HG02798 (cell line): ENCODE measurements around the gene EDAR.

Source experiments
- ATAC-seq: cut with Tn5 transposase; IDR thresholded peaks from one replicate; pipeline ENCODE4 v1.9.1; 2021; ENCODE audit warnings: mild to moderate bottlenecking; ENCODE audit not compliant: unreplicated experiment, poor library complexity

Gene EDAR

DNA sequence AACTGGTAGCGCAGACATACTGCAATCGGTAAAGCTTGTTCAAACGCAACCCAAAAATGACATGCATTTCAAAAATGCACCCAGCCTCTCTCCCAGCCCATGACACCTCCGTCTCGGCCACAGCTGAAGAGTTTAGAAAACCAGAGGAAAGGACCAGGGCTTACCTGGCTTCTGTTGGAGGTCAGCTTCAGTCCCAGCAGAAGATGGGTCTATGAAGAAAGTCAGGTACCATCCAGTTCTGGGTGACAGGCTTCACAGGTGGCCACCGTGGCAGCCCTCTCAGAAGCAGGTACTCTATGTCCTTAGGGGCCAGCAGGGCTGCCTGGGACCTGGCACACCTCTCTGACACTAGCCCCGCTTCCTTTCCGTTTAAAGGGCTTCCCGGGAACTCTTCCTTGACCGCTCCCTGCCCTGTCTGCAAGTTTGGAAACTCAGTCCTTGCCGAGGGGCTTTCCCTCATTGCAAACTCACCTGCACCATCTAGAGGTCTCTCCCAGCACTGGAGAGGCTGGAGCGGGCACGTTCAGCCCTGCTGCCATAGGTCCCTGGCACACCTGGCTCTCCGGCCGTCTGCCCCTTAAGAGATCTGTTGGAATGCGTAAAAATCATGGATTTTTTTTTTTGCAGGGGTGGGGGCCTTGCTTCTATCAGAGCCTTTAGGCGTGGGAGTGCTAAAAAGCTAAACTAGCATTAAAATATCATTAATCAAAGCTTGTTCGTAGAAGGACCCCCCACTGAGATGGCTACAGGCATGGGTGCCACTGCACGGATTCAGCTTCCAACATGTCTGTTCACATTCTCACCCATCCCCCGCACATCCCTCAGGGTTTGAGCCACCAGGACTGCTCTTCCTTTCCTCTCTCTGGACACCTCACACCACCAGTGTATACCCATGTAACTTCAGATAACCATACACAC is at the start of gene EDAR:
TSS of gene EDAR (minus strand) at position 425 of the 918 bp plus-strand sequence. CDS start 58,206 bp downstream, outside the sequence.
- no peak for ATAC-seq

DNA sequence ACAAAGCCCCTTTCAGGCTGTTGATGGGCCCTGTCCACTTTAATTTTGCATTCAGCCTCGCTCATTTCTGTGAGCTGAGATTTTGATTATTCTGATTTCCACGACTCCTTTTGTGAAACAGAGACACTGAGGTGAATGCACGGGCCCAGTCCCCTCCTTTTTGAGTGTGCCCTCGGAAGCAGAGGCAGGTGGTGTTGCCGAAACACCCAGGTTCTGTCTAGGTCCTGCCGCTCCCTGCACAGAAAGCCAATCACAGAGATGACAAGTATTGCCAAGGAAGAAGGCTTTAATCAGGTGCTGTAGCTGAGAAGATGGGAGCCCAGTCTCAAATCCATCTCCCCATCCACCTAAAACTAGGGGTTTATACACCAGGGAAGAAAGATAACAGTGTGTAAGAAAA is 44.2 kb upstream of the EDAR start:
- ATAC-seq: no peak

DNA sequence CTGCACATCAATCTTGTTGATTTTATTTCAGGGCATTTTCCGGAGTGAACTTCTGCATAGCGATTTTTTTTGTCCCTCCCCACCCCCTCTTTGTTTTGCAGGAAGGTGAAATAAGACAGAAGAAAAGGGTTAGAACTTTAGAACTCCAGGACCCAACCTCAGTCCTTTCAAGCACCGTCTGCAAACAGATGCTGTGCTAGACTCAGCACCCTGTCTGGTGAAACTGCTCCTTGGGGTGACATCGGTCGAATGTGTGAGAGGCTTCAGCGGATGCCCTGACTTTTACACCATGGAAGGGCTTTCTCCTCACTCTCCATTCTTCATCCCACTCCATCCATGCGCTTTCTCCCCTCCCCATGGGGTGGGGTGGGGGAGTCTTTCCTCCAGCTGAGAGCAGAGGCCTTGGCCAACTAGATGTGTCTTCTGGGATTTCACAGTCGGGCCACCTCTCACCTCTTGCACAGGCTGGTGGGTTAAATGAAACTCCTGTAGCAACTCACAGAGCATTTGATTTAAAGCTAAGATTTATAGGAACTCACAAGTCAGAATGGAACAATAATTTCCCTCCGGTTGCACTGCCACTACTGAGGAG is 43.3 kb upstream of the EDAR start:
- no peak for ATAC-seq

DNA sequence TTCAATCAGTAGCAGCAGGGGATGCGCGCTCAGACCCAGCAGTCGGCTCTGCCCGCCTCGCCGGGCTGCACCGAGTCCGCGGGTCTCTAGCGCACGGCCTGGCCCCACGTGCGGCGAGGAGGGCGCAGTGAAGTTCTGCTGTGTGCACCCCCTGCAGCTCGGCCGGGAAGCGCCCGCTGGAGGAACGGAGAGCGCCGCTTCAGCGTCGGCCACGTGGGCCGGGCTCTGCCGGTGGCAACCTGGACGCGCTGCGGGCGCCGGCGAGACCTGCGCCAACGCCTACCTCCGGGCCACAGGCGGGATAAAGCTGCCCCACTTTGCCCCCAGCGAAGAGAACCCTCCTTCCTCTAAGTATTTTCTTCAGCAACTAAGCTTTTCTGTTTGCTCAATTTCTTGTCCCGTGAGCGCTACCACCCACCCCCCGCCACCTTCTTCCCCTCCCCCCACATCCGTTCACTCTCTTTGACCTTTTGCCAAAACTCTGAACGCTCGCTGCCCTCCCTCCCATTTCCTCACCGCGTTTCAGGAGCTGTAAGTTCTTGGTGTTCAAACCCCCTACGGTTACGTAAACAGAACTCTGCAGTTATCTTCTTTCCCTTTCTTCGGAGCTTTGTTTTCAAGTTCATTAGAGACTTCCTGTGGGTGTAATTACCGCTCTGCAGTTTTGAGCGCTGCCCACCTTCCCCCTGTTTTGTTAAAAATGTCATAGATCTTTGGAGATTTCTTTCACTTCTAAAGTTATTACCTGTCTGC is 42.6 kb upstream of the EDAR start:
- ATAC-seq: peak; percentile 50

DNA sequence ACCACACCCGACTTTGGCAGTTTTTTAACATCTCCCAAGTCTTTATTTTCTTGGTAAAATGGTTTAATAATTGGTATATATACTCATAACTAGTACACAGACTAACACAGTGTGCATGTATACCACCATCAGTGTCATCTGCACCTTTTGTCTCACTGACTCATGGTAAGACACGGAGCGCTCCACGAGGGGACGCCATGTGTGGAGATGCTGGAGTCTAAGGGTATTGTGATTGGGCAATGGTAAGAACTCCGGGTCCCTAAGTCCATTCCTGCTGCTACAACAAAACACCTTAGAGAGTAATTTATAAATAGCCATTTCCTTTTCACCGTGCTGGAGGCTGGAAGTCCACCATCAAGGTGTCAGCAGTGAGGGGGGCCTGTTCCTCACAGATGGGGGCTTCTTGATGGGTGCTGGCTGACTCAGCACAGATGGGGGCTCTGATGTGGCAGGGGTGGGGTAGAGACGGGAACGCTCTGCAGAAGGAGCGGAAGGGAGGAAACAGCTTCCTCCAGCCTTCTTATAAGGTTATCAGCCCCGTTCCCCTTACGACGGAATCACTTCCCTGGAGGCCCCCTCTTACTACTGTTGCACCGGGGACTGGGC is 42.0 kb upstream of the EDAR start:
- no peak for ATAC-seq

DNA sequence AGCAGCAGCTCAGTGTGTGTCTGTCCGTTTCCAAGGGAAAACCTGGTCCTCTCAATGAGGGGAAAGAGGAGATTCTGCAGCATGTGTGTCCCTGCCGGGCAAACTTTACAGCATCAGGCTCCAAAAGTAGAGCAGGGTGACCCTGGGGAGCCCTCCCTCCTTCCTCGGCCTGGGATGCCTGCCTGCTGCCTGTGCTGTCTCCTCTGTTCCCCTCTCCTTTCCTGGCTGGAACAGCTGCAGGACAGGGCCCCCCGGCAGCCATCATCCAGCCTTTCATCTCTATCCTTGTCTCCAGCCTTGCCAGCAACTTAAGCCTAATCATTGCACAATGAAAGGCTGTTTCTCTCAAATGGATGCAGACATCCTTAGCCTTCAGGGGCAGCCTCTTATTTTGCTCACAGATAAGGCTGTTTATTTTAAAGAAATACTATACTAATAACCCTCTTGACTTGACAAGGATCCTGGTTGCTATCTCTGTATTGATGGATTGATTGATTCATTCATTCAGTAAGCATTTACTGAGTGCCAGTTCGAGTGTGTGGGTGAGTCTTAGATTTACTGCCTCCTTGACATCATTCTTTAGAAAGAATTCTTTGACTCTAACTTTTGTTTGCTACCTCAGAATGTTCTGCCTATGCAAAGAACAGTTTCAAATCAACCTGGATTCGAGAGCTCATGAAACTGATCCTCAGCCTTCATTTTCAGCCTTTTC is 40.6 kb upstream of the EDAR start:
- no peak for ATAC-seq

DNA sequence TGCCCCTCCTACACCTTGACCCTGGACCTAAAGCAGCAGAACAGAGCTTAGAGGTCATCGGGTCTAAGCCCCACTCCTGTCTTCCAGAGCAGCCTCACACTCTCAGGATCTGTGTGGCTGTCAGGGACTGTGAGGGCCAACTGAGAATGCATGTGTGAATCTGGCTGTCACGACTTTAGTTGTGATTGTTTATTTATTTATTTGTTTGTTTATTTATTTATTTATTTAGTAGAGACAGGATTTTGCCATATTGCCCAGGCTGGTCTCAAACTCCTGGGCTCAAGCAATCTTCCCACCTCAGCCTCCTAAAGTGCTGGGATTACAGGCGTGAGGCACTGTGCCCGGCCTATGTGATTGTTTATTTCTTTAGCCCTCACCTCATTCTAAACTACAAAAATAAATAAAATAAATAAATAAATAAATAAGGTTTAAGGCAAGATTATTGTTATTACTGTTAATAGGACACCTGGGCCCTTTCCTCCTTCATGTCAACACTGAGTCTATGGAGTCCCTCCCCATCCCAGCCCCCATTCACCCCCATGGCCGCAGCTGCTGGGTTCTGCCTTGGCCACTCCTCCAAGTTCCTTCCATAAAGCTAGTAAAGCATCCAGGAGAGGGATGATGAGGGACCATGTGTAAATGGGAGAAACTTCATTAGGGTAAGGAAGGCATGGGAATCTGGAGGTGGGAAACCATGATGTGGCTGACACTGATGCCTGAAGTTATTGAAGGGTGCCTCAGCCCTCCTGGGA is 39.9 kb upstream of the EDAR start:
- no peak for ATAC-seq

DNA sequence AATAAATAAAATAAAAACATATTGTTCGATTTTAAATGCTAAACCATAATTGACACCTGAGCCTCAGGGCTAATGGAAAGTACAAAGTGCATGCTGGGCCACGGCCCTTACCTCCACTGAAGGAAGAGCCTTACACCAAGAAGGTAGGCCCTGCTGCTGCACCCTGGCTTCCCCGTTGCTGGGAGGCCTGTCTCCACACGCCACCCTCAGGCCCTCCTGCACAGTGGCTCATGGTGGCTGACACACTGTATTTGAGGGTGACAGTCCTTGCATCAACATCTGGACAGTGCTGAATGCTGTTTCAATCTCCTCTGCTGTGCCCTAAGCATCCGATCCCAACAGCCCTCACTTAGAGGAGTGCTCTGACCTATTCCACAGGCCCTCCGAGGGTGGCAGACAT is 39.3 kb upstream of the EDAR start:
- no peak for ATAC-seq

DNA sequence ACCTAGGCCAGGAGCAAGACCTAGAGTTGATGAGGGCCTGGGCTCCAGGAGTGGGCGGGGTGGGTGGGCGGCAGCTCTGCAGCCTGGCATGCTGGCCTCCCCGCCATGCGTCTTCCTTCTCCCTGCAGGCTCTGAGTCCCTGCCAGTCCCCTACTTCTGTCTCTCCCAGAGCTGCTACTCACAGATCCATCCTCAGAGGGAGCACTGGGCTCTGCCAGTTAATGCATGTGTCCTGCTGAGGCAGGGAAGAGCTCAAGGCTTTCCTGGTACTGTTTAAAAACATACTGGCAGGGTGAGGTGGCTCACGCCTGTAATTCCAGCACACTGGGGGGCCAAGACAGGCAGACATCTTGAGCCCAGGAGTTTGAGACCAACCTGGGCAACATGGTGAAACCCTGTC is 38.7 kb upstream of the EDAR start:
- no peak for ATAC-seq

DNA sequence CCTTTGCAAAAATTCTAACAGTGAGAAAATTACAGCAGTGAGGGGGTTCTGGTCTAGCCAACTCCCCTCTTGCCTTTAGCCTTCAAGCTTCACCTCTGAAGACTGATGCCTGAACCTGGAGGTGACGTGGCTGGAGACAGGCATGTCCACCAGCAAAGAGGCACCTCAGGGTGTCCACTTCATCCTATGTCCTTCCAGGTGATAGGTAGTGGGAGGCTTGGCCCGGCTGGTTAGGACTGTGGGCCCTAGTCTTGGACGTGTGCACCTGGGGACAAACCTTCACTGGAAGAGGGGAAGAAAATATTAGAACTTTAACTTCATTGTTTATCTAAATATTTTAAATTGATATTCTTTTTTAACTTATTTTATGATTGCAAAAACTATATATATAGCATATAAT is 35.5 kb upstream of the EDAR start:
- no peak for ATAC-seq

DNA sequence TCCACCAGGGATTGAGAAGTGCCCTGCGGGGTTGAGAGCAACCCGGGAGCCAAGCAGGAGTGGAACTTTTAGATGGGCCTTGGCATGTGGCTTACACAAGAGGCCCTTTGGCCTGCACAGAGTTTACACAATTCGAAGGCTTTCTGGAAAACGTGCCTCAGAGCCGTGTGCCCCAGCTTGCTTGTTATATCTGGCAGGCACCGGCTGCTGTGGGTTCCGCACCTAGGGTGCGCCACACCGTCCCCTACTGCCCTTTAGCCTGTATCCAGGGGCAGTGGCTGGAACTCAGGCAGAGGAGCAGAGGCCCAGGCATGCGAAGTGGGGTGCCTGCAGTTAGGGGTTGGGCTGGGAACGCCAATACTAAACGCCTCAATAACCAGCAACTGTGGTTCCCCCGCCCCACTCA is 32.9 kb upstream of the EDAR start:
- ATAC-seq: no peak

DNA sequence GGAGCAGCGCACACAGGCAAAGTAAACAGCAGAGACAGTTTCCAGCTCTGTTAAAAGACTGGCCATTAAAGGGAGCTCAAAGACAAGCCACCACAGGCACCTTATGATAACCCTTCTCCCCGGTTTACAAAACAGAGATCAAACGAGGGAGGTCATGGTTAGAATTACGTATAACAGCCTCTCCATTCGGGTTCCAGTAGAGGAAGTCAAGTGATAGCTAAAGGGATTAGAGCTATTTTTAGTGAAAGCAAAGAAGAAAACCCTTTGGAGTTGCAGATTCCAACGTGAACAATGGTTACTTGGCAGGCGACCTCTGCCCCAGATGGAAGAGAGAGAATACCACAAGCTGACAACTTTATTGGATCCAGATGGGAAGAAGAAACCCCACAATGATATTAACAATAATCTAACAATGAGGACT is 31.2 kb upstream of the EDAR start:
- ATAC-seq: no peak

DNA sequence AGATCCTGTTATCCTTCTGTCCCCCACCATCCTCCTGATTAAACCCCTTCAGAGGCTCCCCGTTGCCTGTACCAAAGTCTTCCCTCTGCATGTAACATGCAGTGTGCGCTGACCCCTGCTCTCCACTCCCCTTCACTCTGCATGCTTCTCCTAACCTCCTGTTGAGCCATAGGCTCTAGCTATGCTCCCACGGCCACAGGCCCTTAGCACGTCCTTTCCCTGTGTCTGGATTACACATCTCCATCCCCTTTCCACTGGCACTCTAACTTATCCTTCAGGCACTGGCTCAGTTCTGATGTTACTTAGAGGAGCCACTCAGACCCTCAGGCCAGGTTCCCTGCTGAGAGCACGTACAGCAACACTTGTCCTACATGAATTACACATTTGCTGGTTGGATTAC is 29.4 kb upstream of the EDAR start:
- ATAC-seq: no peak

DNA sequence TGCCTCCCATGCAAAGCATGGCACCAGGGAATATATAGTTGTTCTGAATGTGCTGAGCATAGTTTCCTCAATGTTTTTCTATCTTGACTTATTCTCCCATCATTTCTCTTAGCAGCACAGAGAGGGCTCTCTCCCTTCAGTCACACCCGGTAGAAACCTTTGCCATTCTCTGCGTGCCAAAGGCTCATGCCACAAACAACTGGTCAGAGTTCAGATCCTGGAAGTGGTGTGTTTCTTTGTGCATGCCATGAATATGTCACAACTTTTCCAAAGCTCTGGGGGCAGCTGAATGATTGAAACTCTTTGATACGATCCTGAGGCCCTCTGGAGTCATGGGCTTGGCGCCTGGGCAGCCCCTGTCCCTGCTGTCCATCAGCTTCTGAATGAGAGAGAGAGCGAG is 28.0 kb upstream of the EDAR start:
- ATAC-seq: no peak

DNA sequence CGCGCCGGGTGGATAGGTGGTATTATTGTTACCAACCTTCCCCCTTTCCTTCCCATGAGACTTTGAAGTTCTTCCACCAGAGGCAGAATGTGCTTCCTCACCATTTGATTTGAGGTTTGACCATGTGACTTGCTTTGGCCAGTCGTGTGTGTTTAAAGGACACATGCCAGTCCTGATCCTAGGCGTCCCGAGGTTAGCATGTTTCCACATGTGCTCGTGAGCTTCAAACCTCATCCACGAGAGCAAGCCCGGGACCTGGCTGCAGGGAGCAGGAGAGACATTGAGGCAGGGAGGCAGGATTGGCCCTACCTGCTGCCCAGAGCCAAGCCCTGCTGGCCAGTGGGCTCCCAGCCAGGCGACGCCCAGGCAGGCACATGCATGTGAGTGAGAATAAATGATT is 27.4 kb upstream of the EDAR start:
- ATAC-seq: no peak

DNA sequence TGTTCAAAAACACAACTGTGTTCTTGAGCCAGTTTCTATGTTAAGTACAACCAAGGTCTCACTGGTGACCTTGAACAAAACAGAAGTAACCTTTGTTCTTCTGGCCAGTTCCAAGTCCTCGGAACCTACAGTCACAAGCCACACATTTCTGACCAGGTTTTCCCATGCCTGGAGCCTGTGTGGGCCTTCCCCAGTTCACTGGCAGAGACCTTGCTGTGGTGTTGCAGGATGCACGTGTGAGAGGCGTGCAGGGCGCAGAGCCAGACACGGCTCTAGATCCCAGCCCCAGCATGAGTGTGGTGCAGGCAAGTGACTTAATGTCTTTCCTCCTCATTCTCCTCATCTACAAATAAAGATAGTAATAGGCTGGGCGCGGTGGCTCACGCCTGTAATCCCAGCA is 25.5 kb upstream of the EDAR start:
- no peak for ATAC-seq

DNA sequence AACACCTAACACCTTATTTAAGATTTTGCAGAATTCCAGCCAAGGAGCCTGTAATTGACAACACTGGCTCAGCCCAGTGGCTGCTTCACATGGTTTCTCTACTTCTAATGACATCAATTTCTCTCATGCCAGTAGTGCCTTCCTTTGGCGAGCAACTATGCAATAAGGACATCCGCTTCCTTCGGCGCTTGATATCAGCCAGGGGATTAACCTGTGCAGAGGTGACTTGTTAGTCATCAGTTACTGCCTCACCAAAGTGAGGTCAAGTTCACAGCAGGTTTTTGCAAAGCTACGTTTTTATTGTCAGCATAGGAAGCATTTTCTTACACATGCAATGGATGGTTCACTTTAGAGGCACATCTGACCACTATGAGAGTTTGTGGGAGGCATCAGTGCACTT is 24.0 kb upstream of the EDAR start:
- ATAC-seq: no peak

DNA sequence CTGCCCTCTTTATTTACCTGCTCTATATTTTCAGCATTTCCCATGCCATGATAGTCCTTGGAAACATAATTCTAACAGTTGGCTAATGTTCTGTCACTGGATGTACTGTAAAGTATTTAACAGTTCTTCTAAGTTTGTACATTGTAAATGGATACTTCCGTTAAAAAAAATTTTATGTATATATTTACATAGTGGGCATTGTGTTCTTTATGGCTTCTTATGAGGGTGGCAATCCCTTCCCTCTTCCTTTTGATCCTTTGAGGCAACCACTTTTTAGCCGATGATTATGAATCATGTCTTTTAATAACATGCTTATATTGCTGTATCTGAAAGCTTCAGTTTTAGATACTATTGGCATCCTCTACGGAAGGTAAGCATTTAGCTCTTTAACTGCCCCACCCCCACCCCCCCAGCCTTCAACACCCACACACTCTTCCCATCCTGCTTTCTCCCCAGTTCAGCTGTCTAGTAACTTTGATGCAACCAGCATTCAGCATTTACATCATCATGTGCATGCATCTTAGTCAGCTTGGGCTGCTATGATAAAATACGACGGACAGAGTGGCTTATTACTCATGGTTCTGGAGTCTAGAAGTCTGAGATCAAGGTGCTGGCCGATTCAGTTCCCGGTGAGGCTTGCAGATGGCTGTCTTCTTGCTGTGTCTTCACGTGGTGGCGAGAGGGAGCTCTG is 21.0 kb upstream of the EDAR start:
- ATAC-seq: no peak

DNA sequence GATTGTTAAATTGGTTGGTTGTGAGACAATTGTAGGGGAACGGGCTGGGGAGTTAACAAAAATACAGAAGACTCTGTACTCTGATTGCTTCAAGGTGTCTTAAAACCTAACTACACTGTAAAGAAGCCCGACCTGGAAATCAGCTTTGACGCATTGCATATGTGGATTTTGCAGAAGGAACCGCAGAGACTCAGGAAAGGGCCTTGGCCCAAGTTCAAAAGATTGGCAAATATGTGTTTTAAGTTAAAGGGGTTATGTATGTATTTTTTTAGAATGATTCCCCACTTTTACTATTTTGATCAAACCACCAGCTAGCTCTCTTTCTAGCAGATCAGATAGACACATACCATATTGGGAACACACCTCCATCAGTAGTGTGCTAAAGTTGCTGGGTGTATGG is 18.0 kb upstream of the EDAR start:
- ATAC-seq: no peak
